ENCODE data around the gene STEAP2.
"Not testable (repeated sequence)": the region's sequence is repeated elsewhere in the genome, so short reads cannot be mapped to it uniquely, and the experiment has no call there.

The STEAP2 gene

DNA sequence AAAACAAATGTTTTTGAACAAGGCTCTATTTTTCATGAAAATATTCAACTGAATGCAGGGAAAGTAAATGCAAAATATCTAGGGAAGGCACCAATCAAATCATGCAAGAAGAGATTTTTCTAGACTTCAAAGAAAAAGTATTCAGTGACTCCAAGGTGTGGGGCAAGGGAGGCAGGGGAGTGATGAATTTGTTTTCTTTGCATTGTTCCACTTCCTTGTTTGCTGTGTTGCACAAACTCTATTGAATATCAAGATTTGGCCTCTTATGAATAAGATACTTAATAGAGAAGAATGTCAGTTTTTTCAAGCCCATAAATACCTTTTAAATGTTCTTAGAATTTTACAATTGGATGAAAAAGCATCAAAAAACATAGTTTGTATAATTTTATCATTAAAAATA is 30.9 kb upstream of the STEAP2 start:
- Mint-ChIP-seq H3K4me1 (peaks cover 6 to 16% of the 10 kb centered on the region in 2 donors), H3K9me3 (peaks cover 4% of the 10 kb centered on the region in 2 donors)

DNA sequence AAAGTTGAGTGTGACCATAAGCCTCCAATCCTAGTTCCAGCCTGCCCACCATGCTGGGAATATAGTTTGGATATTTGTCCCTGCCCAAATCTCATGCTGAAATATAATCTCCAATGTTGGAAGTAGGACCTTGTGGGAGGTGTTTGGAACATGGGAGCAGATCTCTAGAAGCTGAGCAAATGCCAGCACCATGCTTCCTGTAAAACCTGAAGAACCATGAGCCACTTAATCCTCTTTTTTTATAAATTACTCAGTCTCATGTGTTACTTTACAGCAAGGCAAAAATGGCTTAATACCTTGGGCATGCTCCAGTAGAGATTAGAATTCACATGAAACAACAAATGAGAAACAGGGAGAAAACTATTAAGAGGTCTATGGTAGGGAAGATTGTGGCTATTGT is 30.1 kb upstream of the STEAP2 start:
- Mint-ChIP-seq H3K9me3 (peaks cover 3 to 5% of the 10 kb centered on the region in 2 donors), H3K27ac (no peak overlapping the region), H3K36me3 (no peaks in the 10 kb centered on the region), H3K27me3 (peaks cover 0 to 3% of the 10 kb centered on the region in 2 donors), H3K4me1 (peaks cover 6 to 16% of the 10 kb centered on the region in 2 donors), H3K4me3 (no peak overlapping the region)
- no peak for ATAC-seq (replicated peaks)
- no peak for DNase-seq

More for the DNA sequence above, 30.9 kb upstream of the STEAP2 start:
- peaks cover 0 to 3% of the 10 kb centered on the region in 2 donors for H3K27me3 Mint-ChIP-seq
- H3K27ac Mint-ChIP-seq: no peak overlapping the region
- H3K4me3 Mint-ChIP-seq: no peak overlapping the region
- no peak for DNase-seq
- no peaks in the 10 kb centered on the region for H3K36me3 Mint-ChIP-seq
- no peak for ATAC-seq (replicated peaks)

DNA sequence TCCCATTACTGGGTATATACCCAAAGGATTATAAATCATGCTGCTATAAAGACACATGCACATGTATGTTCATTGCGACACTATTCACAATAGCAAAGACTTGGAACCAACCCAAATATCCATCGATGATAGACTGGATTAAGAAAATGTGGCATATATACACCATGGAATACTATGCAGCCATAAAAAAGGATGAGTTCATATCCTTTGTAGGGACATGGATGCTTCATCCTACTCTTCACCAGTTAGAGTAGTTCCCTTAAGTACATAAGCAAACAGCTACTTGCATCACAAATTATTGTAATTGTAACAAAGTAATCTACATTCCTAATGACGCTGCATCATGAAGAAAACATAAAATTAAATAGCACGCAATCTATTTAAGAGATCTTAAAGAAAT is 25.2 kb upstream of the STEAP2 start:
- not testable (repeated sequence) for H3K27me3 Mint-ChIP-seq
- H3K4me1 Mint-ChIP-seq: peaks cover 4 to 10% of the 10 kb centered on the region in 2 donors

DNA sequence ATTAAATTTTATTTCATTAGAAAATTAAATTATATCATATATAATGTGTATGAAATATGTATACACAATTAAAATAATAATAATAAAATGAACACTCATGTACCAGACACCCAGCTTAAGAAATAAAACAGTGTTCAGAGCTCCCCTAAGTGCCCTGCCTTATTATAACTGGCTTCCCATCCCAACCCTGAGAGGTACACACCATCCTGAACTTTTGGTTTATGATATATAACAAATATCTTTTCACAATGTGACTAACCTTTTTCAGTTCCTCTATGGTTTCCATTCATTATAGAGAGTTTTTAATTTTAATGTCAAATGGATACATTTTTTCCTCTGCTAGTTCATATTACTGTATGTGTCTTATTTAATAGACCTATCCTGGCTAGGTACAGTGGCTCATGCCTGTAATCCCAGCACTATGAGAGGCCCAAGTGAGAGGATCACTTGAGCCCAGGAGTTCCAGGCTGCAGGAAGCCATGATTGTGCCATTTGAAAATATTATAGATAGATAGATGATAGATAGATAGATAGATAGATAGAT is 24.0 kb upstream of the STEAP2 start:
- ATAC-seq (replicated peaks) (peak; percentile 61 to 71), DNase-seq (no peak)
- H3K9me3 Mint-ChIP-seq: peaks cover 3 to 4% of the 10 kb centered on the region in 2 donors
- H3K4me3 Mint-ChIP-seq: peak overlapping the region in 1 of 2 donors; percentile 28
- H3K4me1 Mint-ChIP-seq: peaks cover 4 to 10% of the 10 kb centered on the region in 2 donors
- H3K27ac Mint-ChIP-seq: no peak overlapping the region
- no peaks in the 10 kb centered on the region for H3K36me3 Mint-ChIP-seq
- no peaks in the 10 kb centered on the region for H3K27me3 Mint-ChIP-seq

More for the DNA sequence above, 25.2 kb upstream of the STEAP2 start:
- H3K27ac Mint-ChIP-seq; DNase-seq; H3K36me3 Mint-ChIP-seq; ATAC-seq (replicated peaks); H3K4me3 Mint-ChIP-seq; H3K9me3 Mint-ChIP-seq: not testable (repeated sequence)

DNA sequence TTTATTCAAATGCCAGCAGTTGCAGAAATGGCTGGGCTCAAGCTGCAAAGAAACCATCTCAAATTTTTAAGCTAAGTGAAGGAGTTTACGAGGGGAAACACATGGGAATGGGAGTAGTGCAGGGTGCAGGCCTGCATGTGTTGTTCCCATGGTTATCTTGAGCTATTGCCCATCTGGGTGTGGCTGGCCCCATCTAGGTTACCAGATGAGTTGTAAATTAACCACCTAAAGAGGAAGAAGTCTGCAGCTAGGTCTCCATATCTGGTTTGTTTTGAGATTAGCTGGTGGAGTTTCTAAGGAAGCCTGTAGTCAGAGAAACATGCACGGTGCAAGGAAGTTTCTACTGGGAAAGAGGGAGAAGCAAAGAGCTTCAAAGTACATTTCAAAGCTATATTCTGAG is 23.3 kb upstream of the STEAP2 start:
- H3K4me3 Mint-ChIP-seq: no peak overlapping the region
- H3K4me1 Mint-ChIP-seq: peaks cover 4 to 10% of the 10 kb centered on the region in 2 donors
- no peak overlapping the region for H3K27ac Mint-ChIP-seq
- ATAC-seq (replicated peaks) (peak; percentile 87 to 93), DNase-seq (no peak)
- peaks cover 3 to 4% of the 10 kb centered on the region in 2 donors for H3K9me3 Mint-ChIP-seq
- no peaks in the 10 kb centered on the region for H3K27me3 Mint-ChIP-seq
- no peaks in the 10 kb centered on the region for H3K36me3 Mint-ChIP-seq

DNA sequence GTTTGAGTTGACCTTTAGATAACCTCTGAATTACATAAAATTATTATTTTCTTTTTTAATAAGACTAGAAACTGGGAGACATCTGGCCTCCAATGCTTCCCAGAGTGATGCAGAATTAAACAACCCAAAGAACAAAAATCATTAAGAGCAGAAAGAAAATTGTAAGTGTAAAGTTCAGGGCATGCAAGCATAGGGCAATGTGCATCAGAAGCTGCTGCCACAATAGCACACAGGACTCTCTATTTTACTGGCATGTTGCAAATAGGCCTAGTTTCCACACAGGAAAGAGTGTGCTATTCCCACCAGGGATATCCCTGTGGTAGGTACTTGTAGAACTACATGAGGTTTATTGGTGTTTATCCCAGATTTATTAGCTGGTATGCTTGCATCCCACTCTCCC is 20.5 kb upstream of the STEAP2 start:
- H3K4me1 Mint-ChIP-seq: peaks cover 4 to 10% of the 10 kb centered on the region in 2 donors
- no peaks in the 10 kb centered on the region for H3K36me3 Mint-ChIP-seq
- H3K27me3 Mint-ChIP-seq: peaks cover 0 to 4% of the 10 kb centered on the region in 2 donors
- ATAC-seq (replicated peaks) (no peak), DNase-seq (no peak)
- H3K4me3 Mint-ChIP-seq: no peak overlapping the region
- no peak overlapping the region for H3K27ac Mint-ChIP-seq
- H3K9me3 Mint-ChIP-seq: peaks cover 2 to 3% of the 10 kb centered on the region in 2 donors

DNA sequence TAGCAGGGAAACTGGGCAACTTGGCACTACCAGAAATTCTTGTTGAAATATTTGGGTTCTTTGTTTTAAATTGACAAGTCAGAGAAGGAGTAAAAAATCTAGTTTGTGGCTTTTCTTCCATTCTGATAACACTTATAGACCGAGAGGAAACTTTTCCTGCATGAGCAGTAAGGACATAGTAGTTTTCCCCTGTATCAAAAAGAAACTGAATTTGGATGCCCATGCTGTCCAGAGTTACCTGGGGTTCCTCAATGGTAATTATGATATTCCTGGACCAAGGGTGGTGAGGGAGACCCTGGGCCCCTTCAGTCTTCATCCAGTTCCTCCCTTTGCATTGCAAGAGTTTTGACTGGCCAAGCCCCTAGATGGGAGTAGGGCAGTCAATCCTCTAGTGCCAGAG is 19.9 kb upstream of the STEAP2 start:
- ATAC-seq (replicated peaks): no peak
- Mint-ChIP-seq H3K27ac (no peak overlapping the region), H3K27me3 (peaks cover 0 to 4% of the 10 kb centered on the region in 2 donors), H3K4me3 (no peak overlapping the region), H3K4me1 (peaks cover 4 to 10% of the 10 kb centered on the region in 2 donors), H3K9me3 (peaks cover 2 to 3% of the 10 kb centered on the region in 2 donors), H3K36me3 (no peaks in the 10 kb centered on the region)
- no peak for DNase-seq

DNA sequence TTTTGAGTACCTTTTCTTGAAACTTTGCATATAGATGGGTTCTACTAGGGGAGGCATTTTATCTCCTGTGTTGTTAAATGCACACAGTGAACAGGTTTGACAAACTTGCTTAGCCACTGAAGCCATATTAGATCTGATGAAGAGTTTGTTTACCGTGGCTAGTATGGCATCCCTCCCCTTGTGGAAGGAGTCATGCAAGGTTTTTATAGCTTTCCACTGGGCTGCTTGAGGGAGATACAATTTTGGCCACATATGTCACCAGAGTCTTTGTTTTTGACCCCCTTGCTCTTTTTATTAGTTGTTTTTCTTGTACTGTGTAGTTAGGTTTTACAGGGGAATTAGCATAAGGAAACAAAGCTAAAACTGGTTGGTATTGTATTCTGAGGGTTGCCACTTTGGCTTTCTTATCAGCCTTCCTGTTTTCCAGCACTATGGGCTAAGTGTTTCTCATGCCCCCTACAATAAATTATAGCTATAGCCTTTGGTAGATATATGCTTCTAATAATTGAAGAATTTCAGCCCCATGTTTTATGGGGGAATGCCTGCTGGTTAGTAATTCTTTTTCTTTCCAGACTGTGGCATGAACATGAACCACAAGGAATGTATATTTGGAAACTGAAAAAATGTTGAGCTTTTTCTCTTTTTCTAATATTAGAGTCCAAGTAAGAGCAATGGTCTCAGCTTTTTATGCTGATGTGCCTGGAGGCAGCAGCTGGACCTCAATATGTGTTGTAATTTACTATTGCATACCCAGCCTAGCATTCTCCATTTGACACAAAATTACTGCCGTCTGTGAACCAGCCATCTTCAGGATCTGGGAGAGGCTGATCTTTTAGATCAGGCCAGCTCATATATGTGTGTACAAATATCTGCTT is 18.4 kb upstream of the STEAP2 start:
- ATAC-seq (replicated peaks) (no peak), DNase-seq (no peak)
- peaks cover 2 to 3% of the 10 kb centered on the region in 2 donors for H3K9me3 Mint-ChIP-seq
- H3K36me3 Mint-ChIP-seq: no peaks in the 10 kb centered on the region
- no peak overlapping the region for H3K4me3 Mint-ChIP-seq
- no peak overlapping the region for H3K27ac Mint-ChIP-seq
- H3K4me1 Mint-ChIP-seq: peaks cover 3 to 4% of the 10 kb centered on the region in 2 donors
- H3K27me3 Mint-ChIP-seq: peaks cover 0 to 4% of the 10 kb centered on the region in 2 donors

DNA sequence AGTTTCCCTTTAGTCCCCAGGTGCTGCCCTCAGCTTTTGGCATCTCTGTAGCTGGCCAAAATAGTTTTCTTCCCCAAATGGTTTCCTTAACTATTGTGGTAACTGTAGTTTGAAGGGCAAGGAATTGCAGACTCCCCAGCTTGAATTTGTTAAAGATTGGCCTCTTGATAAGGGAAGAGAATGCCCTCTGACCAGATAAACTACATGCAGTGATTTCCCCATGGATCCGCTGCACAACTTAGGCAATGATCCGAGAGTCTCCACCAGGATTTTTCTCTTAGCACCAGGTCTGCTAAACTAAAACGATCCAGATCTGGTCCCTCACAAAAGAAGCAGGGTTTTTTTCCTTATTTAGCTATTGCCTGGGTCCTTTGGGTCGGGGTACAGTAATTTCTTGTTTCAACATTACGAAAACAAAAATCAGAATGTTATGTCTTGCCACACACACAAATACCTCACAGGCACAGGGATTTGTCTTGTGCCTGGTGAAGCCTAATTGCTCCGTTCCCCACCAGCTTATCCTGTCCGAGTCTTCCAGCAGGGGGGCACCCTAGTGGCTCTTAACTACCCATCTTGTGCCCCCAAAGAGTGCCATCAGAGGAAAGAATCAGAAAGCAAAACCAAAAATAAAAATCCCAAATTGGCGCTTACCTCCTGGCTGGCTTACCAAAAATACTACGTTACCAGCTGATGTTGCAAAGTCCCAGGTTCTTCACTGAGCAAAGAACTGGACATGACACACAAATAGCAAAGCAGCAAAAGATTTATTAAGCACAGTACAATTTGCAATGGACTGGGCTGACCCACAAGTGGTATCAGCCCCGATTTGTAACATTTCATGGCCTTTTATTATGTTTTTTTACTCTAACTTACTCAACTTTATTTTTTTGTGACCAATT is 16.4 kb upstream of the STEAP2 start:
- Mint-ChIP-seq H3K27ac (no peak overlapping the region), H3K4me1 (no peaks in the 10 kb centered on the region), H3K9me3 (peaks cover 2 to 3% of the 10 kb centered on the region in 2 donors)

DNA sequence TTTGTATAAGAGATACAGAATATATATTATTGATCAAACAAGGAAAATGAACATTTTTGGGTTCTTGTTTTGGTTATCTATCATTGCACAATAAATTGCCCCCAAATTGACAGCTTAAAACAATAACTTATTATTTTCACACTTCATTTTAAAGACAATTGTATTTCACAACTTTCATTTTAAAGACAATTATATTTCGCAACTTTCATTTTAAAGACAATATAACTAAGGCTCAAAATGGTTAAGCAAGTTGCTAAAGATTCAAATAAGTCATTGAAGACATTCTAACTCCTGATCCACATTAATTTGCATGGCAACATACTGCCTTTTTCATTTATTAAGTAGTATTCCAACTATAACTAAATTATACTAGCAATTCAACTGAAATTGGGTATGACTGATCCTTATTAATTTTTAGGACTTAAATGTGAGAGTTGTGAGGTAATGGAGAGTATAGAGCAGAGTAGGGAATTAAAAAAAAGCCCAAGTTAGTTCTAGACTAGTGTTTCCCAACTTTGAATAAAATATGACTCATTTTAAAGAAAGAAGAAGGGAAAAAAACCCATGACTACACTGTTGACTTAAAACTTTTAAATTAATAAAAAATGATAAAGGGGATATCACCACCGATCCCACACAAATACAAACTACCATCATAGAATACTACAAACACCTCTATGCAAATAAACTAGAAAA is 9.9 kb upstream of the STEAP2 start:
- Mint-ChIP-seq H3K36me3 (no peaks in the 10 kb centered on the region), H3K27ac (no peak overlapping the region), H3K27me3 (peaks cover 0 to 4% of the 10 kb centered on the region in 2 donors), H3K4me1 (no peaks in the 10 kb centered on the region), H3K9me3 (peaks cover 0 to 1% of the 10 kb centered on the region in 2 donors), H3K4me3 (no peak overlapping the region)
- no peak for ATAC-seq (replicated peaks)
- no peak for DNase-seq

More for the DNA sequence above, 16.4 kb upstream of the STEAP2 start:
- H3K36me3 Mint-ChIP-seq: no peaks in the 10 kb centered on the region
- ATAC-seq (replicated peaks): no peak
- no peak overlapping the region for H3K4me3 Mint-ChIP-seq
- no peak for DNase-seq
- H3K27me3 Mint-ChIP-seq: peaks cover 0 to 4% of the 10 kb centered on the region in 2 donors

DNA sequence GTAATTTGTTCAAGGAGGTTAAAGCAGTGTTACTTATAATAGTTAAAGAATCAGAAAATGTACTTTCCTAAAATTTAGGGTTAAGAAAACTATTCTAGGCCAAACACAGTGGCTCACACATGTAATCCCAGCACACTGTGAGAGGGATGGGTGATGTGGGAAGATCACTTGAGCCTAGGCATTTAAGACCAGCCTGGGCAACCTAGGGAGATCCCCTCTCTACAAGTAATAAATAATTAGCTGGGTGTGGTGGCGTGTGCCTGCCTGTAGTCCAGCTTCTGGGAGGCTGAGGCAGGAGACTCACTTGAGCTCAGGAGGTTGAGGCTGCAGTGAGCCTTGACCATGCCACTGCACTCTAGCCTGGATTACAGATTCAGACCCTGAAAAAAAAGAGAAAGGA is 3.6 kb upstream of the STEAP2 start:
- H3K36me3 Mint-ChIP-seq: no peaks in the 10 kb centered on the region
- ATAC-seq (replicated peaks): no peak
- H3K27ac Mint-ChIP-seq: no peak overlapping the region
- no peak for DNase-seq
- peaks cover 4 to 10% of the 10 kb centered on the region in 2 donors for H3K4me1 Mint-ChIP-seq
- peaks cover 16 to 28% of the 10 kb centered on the region in 2 donors for H3K27me3 Mint-ChIP-seq
- peaks cover 0 to 1% of the 10 kb centered on the region in 2 donors for H3K9me3 Mint-ChIP-seq
- no peak overlapping the region for H3K4me3 Mint-ChIP-seq

DNA sequence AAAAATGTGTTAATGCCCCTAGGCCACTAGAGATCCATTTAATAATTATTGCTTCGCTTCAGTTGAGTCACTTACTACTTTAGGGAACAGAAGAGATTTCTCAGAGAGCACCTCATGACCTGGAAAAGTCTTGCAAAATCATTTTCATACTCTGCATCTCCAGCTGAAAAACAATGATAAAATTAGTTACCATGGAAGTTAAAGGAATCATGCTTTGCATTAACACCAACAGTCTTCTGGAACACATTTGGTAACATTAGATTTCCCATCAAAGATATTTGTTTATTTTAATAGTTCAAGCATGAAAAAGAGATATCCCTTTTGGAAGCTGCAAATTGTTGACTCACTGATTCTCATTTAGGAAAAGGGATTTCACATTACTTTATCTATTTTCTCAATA is 1.8 kb upstream of the STEAP2 start:
- Mint-ChIP-seq H3K4me1 (peaks cover 4 to 10% of the 10 kb centered on the region in 2 donors), H3K36me3 (no peaks in the 10 kb centered on the region), H3K4me3 (no peak overlapping the region), H3K27me3 (peaks cover 16 to 28% of the 10 kb centered on the region in 2 donors), H3K27ac (no peak overlapping the region), H3K9me3 (peaks cover 0 to 1% of the 10 kb centered on the region in 2 donors)
- no peak for ATAC-seq (replicated peaks)
- no peak for DNase-seq

DNA sequence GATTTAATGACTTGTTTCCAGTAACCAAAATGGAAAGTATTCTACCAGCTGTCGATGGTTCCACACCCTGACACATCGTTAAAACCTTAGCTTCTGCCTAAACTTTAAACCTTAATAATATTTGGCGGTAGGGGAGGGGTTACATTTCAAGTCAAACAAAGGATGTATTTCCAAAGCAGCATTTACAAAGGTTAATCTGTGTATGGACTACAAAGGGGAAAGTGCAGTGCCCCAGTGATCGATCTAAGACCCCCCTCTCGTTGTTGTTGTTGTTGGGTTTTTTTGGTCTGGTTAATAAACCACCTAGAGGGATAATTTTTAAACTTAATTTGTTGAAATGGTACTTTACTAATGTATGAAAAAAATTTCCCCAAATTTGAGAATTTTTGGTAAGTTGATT is 1.1 kb upstream of the STEAP2 start:
- DNase-seq: no peak
- Mint-ChIP-seq H3K27ac (no peak overlapping the region), H3K36me3 (no peaks in the 10 kb centered on the region), H3K27me3 (peaks cover 16 to 25% of the 10 kb centered on the region in 2 donors), H3K9me3 (peaks cover 0 to 1% of the 10 kb centered on the region in 2 donors), H3K4me3 (no peak overlapping the region), H3K4me1 (peaks cover 4 to 10% of the 10 kb centered on the region in 2 donors)
- ATAC-seq (replicated peaks): no peak

Data from stimulated activated naive B cell treated with anti-CD40 and anti-IgM and Interleukin-4, amounts not matched to agents 10 μg/mL and 1 μg/mL and 100 μg/mL, for 72 hours (primary cell).